HEK293T (cell line): ENCODE measurements around the gene SPIRE2.

Experiments used
- CTCF ChIA-PET: fragments of 350-600 bp; formaldehyde crosslinking; extraction: SDS; loops from one replicate; lab custom pipeline; 2021; ENCODE audit warnings: antibody characterized with exemption, inconsistent platforms; lab: Yijun Ruan, JAX
- POLR2A ChIA-PET: fragments of 350-600 bp; formaldehyde crosslinking; extraction: SDS; loops from one replicate; lab custom pipeline; 2020; ENCODE audit warnings: antibody characterized with exemption, inconsistent platforms; lab: Yijun Ruan, JAX
- DNase-seq: peaks from one replicate; pipeline ENCODE4 v3.0.0; 2012; ENCODE audit warnings: mixed read lengths; ENCODE audit errors: extremely low spot score
- ARNT ChIP-seq: fragments of 450-650 bp; IDR thresholded peaks from 2 replicates; pipeline ENCODE4 v1.6.1; 2017; ENCODE audit warnings: mild to moderate bottlenecking
- BHLHE40 ChIP-seq: fragments of 450-650 bp; IDR thresholded peaks from 2 replicates; pipeline ENCODE4 v1.6.1; 2016; ENCODE audit warnings: mild to moderate bottlenecking, moderate library complexity, borderline replicate concordance
- CTBP1 ChIP-seq: fragments of 450-650 bp; IDR thresholded peaks from 2 replicates; pipeline ENCODE4 v1.6.1; 2016; ENCODE audit warnings: borderline replicate concordance
- ELF4 ChIP-seq: fragments of 450-650 bp; IDR thresholded peaks from 2 replicates; pipeline ENCODE4 v1.6.1; 2017; ENCODE audit warnings: antibody characterized with exemption
- FOXA1 ChIP-seq: fragments of 450-650 bp; IDR thresholded peaks from 2 replicates; pipeline ENCODE4 v1.6.1; 2016; ENCODE audit warnings: mild to moderate bottlenecking
- FOXK2 ChIP-seq: fragments of 450-650 bp; IDR thresholded peaks from 2 replicates; pipeline ENCODE4 v1.6.1; 2016; ENCODE audit warnings: mild to moderate bottlenecking
- FOXM1 ChIP-seq: fragments of 450-650 bp; IDR thresholded peaks from 2 replicates; pipeline ENCODE4 v1.6.1; 2017; ENCODE audit warnings: mild to moderate bottlenecking, borderline replicate concordance
- HDGF ChIP-seq: fragments of 450-650 bp; IDR thresholded peaks from 2 replicates; pipeline ENCODE4 v1.6.1; 2017; ENCODE audit warnings: antibody characterized with exemption, borderline replicate concordance
- L3MBTL2 ChIP-seq: fragments of 450-650 bp; conservative IDR thresholded peaks from 2 replicates; pipeline ENCODE4 v1.6.1; 2016; ENCODE audit warnings: mild to moderate bottlenecking
- LEF1 ChIP-seq: fragments of 450-650 bp; IDR thresholded peaks from 2 replicates; pipeline ENCODE4 v1.6.1; 2017; ENCODE audit warnings: mild to moderate bottlenecking, borderline replicate concordance
- NFRKB ChIP-seq: fragments of 450-650 bp; IDR thresholded peaks from 2 replicates; pipeline ENCODE4 v1.6.1; 2016; ENCODE audit warnings: mild to moderate bottlenecking, moderate library complexity
- SP1 ChIP-seq: fragments of 450-650 bp; IDR thresholded peaks from 2 replicates; pipeline ENCODE4 v1.6.1; 2017
- SUZ12 ChIP-seq: fragments of 450-650 bp; IDR thresholded peaks from 2 replicates; pipeline ENCODE4 v1.6.1; 2016; ENCODE audit warnings: mild to moderate bottlenecking
- TARDBP ChIP-seq: fragments of 450-650 bp; IDR thresholded peaks from 2 replicates; pipeline ENCODE4 v1.6.1; 2016
- ZNF384 ChIP-seq: fragments of 450-650 bp; IDR thresholded peaks from 2 replicates; pipeline ENCODE4 v1.6.1; 2016
- TF ChIP-seq, protein P1 (sequence below): fragments of 450-650 bp; IDR thresholded peaks from 2 replicates; pipeline ENCODE4 v1.6.1; 2016

The SPIRE2 gene

DNA sequence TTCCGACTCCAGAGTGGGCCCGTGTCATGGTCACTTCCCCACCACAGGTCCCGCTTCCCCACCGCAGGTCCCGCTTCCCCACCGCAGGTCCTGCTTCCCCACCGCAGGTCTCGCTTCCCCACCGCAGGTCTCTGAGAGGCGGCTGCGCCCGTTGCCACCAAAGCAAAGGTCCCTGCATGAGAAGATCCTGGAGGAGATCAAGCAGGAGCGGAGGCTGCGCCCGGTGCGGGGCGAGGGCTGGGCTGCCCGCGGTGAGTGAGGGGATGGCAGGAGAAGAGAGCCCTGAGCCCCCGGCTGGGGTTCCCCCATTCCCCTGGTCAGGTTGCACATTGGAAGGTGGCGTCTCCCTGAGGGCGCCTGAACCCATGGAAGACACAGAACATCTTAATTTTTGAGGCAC, 27.7 kb downstream of the SPIRE2 start:
- no peak for DNase-seq
- CTCF ChIA-PET = no interaction called here
- no peak for TF ChIP-seq FOXM1
- no peak for TF ChIP-seq L3MBTL2
- no peak for TF ChIP-seq ELF4
- no peak for TF ChIP-seq CTBP1
- TF ChIP-seq ARNT = no peak
- no peak for TF ChIP-seq ZNF384
- TF ChIP-seq FOXA1 = no peak
- TF ChIP-seq TARDBP = no peak
- TF ChIP-seq BHLHE40 = no peak
- no peak for TF ChIP-seq HDGF
- POLR2A ChIA-PET = no interaction called here

DNA sequence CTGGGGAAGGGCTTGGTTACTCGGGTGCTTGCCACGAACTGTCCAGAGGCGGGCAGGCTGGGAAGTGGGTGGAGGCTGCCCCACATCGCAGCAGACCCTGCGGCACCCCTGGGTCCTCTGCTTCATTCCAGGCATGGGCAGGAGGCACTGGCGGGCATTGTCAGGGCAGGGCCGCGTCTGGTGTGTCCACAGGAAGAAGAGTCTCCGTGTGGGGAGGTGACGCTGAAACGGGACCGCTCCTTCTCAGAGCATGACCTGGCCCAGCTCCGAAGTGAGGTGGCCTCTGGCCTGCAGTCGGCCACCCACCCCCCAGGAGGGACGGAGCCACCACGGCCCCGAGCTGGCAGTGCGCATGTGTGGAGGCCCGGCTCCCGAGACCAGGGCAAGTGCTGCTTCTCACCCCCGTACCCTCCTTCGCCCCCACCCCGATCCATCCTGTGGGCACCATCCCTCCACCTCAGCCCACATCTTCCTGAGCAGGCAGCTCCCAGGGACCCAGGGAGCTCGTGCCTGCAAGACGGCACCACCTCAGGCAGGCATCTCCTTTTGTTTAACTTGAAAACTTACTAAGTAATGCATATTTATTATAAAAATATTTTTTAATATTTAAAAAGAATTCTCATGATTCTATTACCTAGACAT, 30.8 kb downstream of the SPIRE2 start:
- CTCF ChIA-PET = interaction anchor here (0.6 to 0.7 kb wide), 2 partner anchors 18 to 55 kb away, joined by 3 to 6 read pairs; no protein-coding TSS in a partner anchor
- POLR2A ChIA-PET = interaction anchor here (4.4 kb wide), 1 partner anchor 13 kb away, joined by 30 read pairs; the partner anchor contains the start of gene TCF25
- no peak for TF ChIP-seq LEF1
- no peak for DNase-seq

DNA sequence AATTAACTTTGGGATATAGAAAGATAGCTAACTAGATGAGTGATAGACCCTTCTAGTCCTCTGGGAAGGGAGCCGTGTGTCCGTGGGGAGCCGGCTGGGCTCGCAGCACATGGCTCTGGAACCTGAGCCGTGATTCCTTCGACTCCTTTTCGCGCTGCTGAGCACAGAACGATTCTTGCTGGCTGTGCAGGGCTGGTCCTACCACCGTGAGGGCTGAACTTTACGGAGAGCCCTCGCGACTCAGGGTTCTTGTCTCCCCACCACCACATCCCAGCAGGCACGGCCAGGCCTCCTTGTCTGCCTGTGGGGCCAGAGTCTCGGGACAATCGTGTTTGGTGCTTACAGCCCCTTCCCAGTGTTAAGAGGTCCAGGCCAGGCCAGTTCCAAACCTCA, 31.3 kb downstream of the SPIRE2 start:
- CTCF ChIA-PET = interaction anchor here (0.6 to 1.3 kb wide), 7 partner anchors 12 to 154 kb away, joined by 3 to 7 read pairs (median 4); partner anchors contain the start of gene FANCA
- POLR2A ChIA-PET = interaction anchor here (1.6 to 4.4 kb wide), 3 partner anchors 12 to 44 kb away, joined by 5 to 30 read pairs (median 5); partner anchors contain the start of genes FANCA and TCF25
- DNase-seq = no peak
- no peak for TF ChIP-seq NFRKB
- no peak for TF ChIP-seq ARNT
- TF ChIP-seq LEF1 = no peak
- TF ChIP-seq, protein P1, sequence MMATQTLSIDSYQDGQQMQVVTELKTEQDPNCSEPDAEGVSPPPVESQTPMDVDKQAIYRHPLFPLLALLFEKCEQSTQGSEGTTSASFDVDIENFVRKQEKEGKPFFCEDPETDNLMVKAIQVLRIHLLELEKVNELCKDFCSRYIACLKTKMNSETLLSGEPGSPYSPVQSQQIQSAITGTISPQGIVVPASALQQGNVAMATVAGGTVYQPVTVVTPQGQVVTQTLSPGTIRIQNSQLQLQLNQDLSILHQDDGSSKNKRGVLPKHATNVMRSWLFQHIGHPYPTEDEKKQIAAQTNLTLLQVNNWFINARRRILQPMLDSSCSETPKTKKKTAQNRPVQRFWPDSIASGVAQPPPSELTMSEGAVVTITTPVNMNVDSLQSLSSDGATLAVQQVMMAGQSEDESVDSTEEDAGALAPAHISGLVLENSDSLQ = no peak
- no peak for TF ChIP-seq BHLHE40
- no peak for TF ChIP-seq ZNF384
- TF ChIP-seq SP1 = no peak

DNA sequence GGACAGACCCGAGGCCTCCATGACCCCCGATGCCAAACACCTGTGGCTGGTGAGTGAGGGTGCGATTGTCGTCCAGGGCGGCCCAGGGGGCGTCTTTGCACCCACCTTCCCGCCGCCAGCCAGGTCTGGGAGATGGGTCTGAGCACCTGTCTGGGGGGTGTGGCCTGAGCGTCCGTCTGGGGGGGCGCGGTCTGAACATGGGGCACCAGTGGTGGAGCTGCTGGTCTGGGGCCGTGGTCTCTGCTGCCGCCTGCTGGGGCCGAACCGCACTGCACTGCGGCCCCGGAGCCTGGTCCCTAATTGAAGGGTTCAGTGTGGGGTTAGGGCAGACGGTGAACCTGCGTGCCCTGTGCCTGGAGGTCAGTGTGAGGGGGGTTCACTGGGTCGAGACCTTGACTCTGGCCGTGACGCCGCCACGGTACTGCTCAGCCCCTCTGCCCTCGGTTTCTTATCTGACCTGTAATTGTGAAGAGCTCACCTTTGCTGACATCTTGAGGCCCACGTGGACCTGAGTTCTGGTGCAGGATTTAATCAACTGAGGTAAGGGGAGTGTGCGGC, 32.6 kb downstream of the SPIRE2 start:
- CTCF ChIA-PET = interaction anchor here (0.6 to 2.0 kb wide), 12 partner anchors 9 to 161 kb away, joined by 3 to 7 read pairs (median 4); partner anchors contain the start of gene SPATA2L
- peak; percentile 84 for DNase-seq
- POLR2A ChIA-PET = interaction anchor here (1.1 to 4.4 kb wide), 4 partner anchors 11 to 45 kb away, joined by 3 to 30 read pairs (median 5); partner anchors contain the start of genes FANCA and TCF25

DNA sequence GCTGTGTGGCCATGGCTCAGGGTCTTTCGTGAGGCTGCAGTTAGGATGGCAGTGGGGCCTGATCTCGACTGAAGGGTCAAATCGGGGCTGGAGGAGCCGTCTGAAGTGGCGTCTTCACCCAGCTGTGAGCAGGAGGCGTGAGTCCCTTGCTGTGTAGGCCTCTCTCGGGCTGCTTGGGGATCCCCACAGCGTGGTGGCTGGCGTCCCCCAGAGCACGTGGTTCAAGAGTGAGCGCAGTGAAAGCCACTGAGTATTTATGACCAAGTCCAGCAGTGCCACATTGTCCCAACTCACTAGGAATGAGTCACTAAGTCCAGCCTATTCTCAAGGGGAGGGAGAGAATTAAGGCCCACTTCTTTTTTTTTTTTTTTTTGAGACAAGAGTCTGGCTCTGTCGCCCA, 33.4 kb downstream of the SPIRE2 start:
- ChIA-PET CTCF (interaction anchor here (0.6 to 2.0 kb wide), 6 partner anchors 8 to 162 kb away, joined by 3 to 6 read pairs (median 4); no protein-coding TSS in a partner anchor), POLR2A (interaction anchor here (1.1 to 4.4 kb wide), 2 partner anchors 10 to 33 kb away, joined by 3 to 30 read pairs; partner anchors contain the start of gene TCF25)
- TF ChIP-seq, protein P1 = no peak
- no peak for TF ChIP-seq SP1
- TF ChIP-seq TARDBP = no peak
- no peak for TF ChIP-seq L3MBTL2
- TF ChIP-seq SUZ12 = no peak
- TF ChIP-seq NFRKB = no peak
- TF ChIP-seq ZNF384 = no peak
- TF ChIP-seq ELF4 = no peak
- no peak for TF ChIP-seq FOXA1
- TF ChIP-seq FOXK2 = no peak
- TF ChIP-seq ARNT = no peak
- TF ChIP-seq CTBP1 = no peak
- TF ChIP-seq LEF1 = no peak
- no peak for TF ChIP-seq HDGF
- TF ChIP-seq BHLHE40 = no peak
- DNase-seq = no peak

More for the DNA sequence above, 32.6 kb downstream of the SPIRE2 start:
- no peak for TF ChIP-seq CTBP1
- TF ChIP-seq L3MBTL2 = no peak
- no peak for TF ChIP-seq FOXM1
- TF ChIP-seq NFRKB = no peak
- no peak for TF ChIP-seq BHLHE40
- no peak for TF ChIP-seq HDGF
- TF ChIP-seq SUZ12 = no peak
- TF ChIP-seq FOXA1 = no peak
- TF ChIP-seq, protein P1 = no peak
- no peak for TF ChIP-seq ARNT
- no peak for TF ChIP-seq LEF1
- no peak for TF ChIP-seq TARDBP
- no peak for TF ChIP-seq ZNF384
- TF ChIP-seq ELF4 = no peak
- TF ChIP-seq FOXK2 = no peak

DNA sequence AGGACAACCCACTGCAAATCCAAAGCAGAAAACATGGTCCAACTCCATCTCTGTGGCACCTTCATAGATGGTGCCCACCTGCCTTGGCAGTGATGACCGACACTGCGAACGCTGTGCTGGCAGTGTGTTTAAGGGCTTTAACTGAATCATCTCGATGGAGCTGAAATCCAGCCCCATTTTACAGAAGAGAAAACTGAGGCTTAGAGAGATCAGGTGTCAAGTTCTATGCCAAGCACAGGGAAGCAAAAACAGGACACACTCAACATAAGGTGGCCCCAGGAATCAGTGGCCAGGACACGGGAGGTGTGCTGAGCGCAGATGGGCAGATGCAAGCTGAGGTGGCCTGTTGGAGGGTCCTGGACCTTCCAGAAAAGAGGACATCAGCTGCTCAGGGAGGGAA, 34.5 kb downstream of the SPIRE2 start:
- no peak for TF ChIP-seq FOXK2
- TF ChIP-seq ELF4 = no peak
- no peak for DNase-seq
- POLR2A ChIA-PET = interaction anchor here (3.3 kb wide), 1 partner anchor 11 kb away, joined by 29 read pairs; the partner anchor contains the start of gene TCF25
- CTCF ChIA-PET = interaction anchor here (0.6 kb wide), 1 partner anchor 236 kb away, joined by 3 read pairs; no protein-coding TSS in a partner anchor
